GM10248 (cell line): ENCODE measurements around the gene MPP3.

Source experiments
- CTCF ChIA-PET: fragments of 300-600 bp; sonication (Branson Sonifier 250); formaldehyde crosslinking; extraction: SDS; loops from one replicate; lab custom pipeline; 2021; ENCODE audit warnings: antibody characterized with exemption; lab: Yijun Ruan, JAX
- POLR2A ChIA-PET: fragments of 350-650 bp; sonication (Branson Sonifier 250); formaldehyde crosslinking; extraction: SDS; loops from one replicate; lab custom pipeline; 2020; ENCODE audit warnings: antibody characterized with exemption; lab: Yijun Ruan, JAX
- DNase-seq: peaks from one replicate; pipeline ENCODE4 v3.0.0; 2012; ENCODE audit errors: extremely low spot score
- CTCF ChIP-seq: IDR thresholded peaks from 2 replicates; pipeline ENCODE4 v1.5.1; 2012; ENCODE audit warnings: mild to moderate bottlenecking, low read depth; ENCODE audit errors: extremely low read depth, missing control alignments, control extremely low read depth

Gene MPP3

DNA sequence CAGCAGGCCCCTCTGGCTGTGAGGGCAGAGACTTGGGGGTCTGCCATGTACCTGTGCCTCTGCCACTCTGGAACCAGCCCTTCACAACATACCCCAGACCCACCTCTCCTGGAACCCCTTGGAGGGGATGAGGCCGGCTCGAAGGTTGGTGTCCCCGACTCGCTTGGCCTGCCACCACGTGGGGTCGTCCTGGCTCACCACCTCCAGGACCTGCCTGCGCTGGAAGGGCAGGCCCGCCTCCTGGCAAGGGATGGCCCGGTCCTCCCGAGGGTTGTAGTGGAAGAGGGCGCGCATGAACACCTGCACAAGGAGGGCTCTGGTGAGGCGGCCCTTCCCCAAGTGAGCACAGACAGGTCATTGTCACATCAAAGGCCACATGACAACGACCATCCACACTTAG is 12.2 kb downstream of the MPP3 start:
- TF ChIP-seq CTCF, result no peak
- DNase-seq, result no peak
- ChIA-PET CTCF (no interaction called here), POLR2A (no interaction called here)

- no peak for DNase-seq
- POLR2A ChIA-PET, result no interaction called here
- CTCF ChIA-PET, result interaction anchor here (0.9 to 1.5 kb wide), 3 partner anchors 8 to 27 kb away, joined by 3 to 4 read pairs (median 3); no protein-coding TSS in a partner anchor
- TF ChIP-seq CTCF, result no peak
Measured at GRCh38 chr17:43818966-43819365, 14.0 kb downstream of the MPP3 start.

GRCh38 chr17:43817826-43818225 is 15.1 kb downstream of the MPP3 start:
- DNase-seq, result no peak
- ChIA-PET POLR2A (no interaction called here), CTCF (interaction anchor here (1.1 to 1.5 kb wide), 3 partner anchors 10 to 73 kb away, joined by 3 to 12 read pairs (median 3); partner anchors contain the start of gene CD300LG)
- TF ChIP-seq CTCF, result no peak

DNA sequence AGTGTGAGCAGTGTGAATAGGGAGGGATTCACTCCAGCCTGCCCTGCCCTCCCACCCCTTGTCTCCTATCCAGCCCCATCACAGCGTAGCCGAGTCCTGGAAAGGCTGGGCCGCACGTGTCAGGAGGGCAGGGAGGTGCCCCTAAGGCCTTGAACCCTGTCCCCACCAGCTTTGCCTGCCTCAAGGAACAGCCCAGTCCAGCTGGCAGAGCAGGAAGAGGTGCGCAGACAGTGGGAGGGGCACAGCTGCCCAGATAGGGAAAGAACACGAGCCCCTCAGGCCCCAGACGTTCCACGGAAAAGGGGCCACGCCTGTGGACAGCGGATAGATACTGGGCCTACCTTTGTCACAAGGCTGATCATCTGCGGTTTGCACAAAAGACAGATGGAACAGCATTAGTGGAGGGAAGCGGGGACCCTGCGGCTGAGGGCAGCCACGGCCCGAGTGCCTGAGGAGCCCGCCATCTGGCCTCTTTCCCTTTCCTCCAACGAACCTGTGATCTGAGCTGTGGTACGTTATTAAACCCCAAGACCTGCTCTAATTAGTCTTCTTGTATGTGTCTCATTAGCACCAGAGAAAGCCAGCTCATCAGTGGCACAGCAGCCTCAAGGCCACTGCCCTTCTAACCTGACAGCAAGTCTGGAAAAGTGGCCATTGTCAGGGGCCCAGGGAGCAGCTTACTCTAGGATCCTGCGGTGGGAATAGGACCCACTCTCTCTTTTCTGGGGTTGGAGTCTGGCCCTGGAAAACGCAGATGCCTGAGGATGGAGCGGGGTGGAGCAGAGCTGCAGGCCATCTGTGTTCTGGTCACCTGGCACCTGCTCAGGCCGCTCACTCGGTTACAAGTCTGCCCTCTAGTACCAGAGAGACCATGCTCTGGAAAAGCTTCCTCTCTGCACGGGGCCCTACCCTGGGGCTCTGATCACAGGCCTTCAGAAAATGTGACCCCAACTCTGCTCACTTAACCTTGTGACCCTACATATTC is 16.3 kb downstream of the MPP3 start:
- ChIA-PET POLR2A (no interaction called here), CTCF (interaction anchor here (1.1 to 1.9 kb wide), 5 partner anchors 11 to 74 kb away, joined by 3 to 12 read pairs (median 4); partner anchors contain the start of gene CD300LG)
- no peak for TF ChIP-seq CTCF
- no peak for DNase-seq

- no peak for TF ChIP-seq CTCF
- POLR2A ChIA-PET, result no interaction called here
- CTCF ChIA-PET, result no interaction called here
Measured at GRCh38 chr17:43814714-43815113, 18.2 kb downstream of the MPP3 start.

GRCh38 chr17:43814026-43814425 is 18.9 kb downstream of the MPP3 start:
- ChIA-PET POLR2A (no interaction called here), CTCF (interaction anchor here (1.0 kb wide), 1 partner anchor 64 kb away, joined by 3 read pairs; no protein-coding TSS in a partner anchor)
- TF ChIP-seq CTCF, result no peak
- DNase-seq, result no peak

More at GRCh38 chr17:43814714-43815113, 18.2 kb downstream of the MPP3 start:
- DNase-seq, result no peak
